ENCODE data around the gene COL26A1.
"Not testable (repeated sequence)": the region's sequence is repeated elsewhere in the genome, so short reads cannot be mapped to it uniquely, and the experiment has no call there.

- TF ChIP-seq POLR2A (IDR thresholded peaks at IDR 0.05; ENCODE audit: low read length); GATA1 (IDR thresholded peaks at IDR 0.05; ENCODE audit: low read depth, low read length): not testable (repeated sequence)
Observed at GRCh38 chr7:101486056-101486432, 123.4 kb downstream of the COL26A1 start.
